Activated CD8-positive, alpha-beta T cell treated with anti-CD3 and anti-CD28 coated beads for 36 hours (primary cell): ENCODE results near the gene POC1B. TPM values are rescaled to one million over a fixed set of nuclear protein-coding genes. Genes with fewer than 3 reads are reported as not detected.
A peak's percentile ranks its signal among the peaks of the same experiment; 100 is the strongest.

Experiments used
- ATAC-seq: fragments of 200-7000 bp; cut with Tn5 transposase; one replicate; pipeline ENCODE4 v1.10.0; 2021; ENCODE audit warnings: mild to moderate bottlenecking, moderate library complexity
- CTCF ChIA-PET: fragments of 350-600 bp; sonication (Branson Sonifier 250); formaldehyde crosslinking; loops from one replicate; lab custom pipeline; 2021; ENCODE audit warnings: antibody characterized with exemption; lab: Charles Lee
- POLR2A ChIA-PET: fragments of 350-600 bp; sonication (Branson Sonifier 250); formaldehyde crosslinking; loops from one replicate; lab custom pipeline; 2021; ENCODE audit warnings: antibody characterized with exemption; lab: Charles Lee
- DNase-seq: peaks from one replicate; pipeline ENCODE4 v3.0.0-alpha.2; 2020
- H3K27ac Mint-ChIP-seq: one replicate; pipeline ENCODE4 v1.8.0; 2021; ENCODE audit warnings: mild to moderate bottlenecking, mixed read lengths
- H3K27me3 Mint-ChIP-seq: one replicate; pipeline ENCODE4 v1.8.0; 2021; ENCODE audit warnings: mixed read lengths
- H3K36me3 Mint-ChIP-seq: one replicate; pipeline ENCODE4 v1.8.0; 2021; ENCODE audit warnings: low read depth, mixed read lengths
- H3K4me1 Mint-ChIP-seq: one replicate; pipeline ENCODE4 v1.8.0; 2021; ENCODE audit warnings: low read depth, mixed read lengths
- H3K4me3 Mint-ChIP-seq: one replicate; pipeline ENCODE4 v1.8.0; 2021; ENCODE audit warnings: mild to moderate bottlenecking, moderate library complexity, mixed read lengths
- H3K9me3 Mint-ChIP-seq: one replicate; pipeline ENCODE4 v1.8.0; 2021; ENCODE audit warnings: mixed read lengths
- CTCF ChIP-seq: fragments of 200-600 bp; IDR thresholded peaks from one replicate; pipeline ENCODE4 v1.8.0; 2022; ENCODE audit warnings: antibody characterized with exemption, mild to moderate bottlenecking
- intact Hi-C: fragments of 100-400 bp; cut with micrococcal nuclease; formaldehyde crosslinking; loops from one replicate; pipeline ENCODE4 v1.10.0; 2022
- total RNA-seq, 2 experiments: library from RNA; stranded (reverse); gene quantifications; one replicate each; pipeline ENCODE4 v1.2.3, GENCODE V29; 2021

POC1B gene
- total RNA-seq, 2 experiments from 2014 or later, result 31.9 to 34.8 TPM

- Mint-ChIP-seq H3K36me3 (peaks cover 40% of the 10 kb centered on the region), H3K27me3 (no peaks in the 10 kb centered on the region), H3K4me1 (peaks cover under 1% of the 10 kb centered on the region), H3K27ac (no peak overlapping the region), H3K9me3 (peaks cover 2% of the 10 kb centered on the region), H3K4me3 (no peak overlapping the region)
- ChIA-PET POLR2A (interaction anchor here (0.7 kb wide), 1 partner anchor 160 kb away, joined by 3 read pairs; no protein-coding TSS in a partner anchor), CTCF (no interaction called here)
- TF ChIP-seq CTCF, result no peak
- intact Hi-C loops, result no loop called here
- DNase-seq (no peak), ATAC-seq (no peak)
Measured at GRCh38 chr12:89436062-89436461, 89.8 kb downstream of the POC1B start.

GRCh38 chr12:89433634-89434033, 92.2 kb downstream of the POC1B start:
- Mint-ChIP-seq H3K4me1 (peaks cover 11% of the 10 kb centered on the region), H3K4me3 (no peak overlapping the region), H3K36me3 (peaks cover 33% of the 10 kb centered on the region), H3K9me3 (peaks cover 2% of the 10 kb centered on the region), H3K27me3 (no peaks in the 10 kb centered on the region), H3K27ac (no peak overlapping the region)
- CTCF ChIA-PET, result no interaction called here
- DNase-seq, result no peak
- no peak for ATAC-seq
- POLR2A ChIA-PET, result no interaction called here
- intact Hi-C loops, result no loop called here
- TF ChIP-seq CTCF, result no peak

GRCh38 chr12:89432396-89432795, 93.5 kb downstream of the POC1B start:
- no peak overlapping the region for H3K27ac Mint-ChIP-seq
- POLR2A ChIA-PET, result interaction anchor here (0.6 kb wide), 1 partner anchor 27 kb away, joined by 3 read pairs; no protein-coding TSS in a partner anchor

GRCh38 chr12:89429528-89429927, 96.3 kb downstream of the POC1B start:
- Mint-ChIP-seq H3K9me3 (no peaks in the 10 kb centered on the region), H3K27me3 (no peaks in the 10 kb centered on the region), H3K36me3 (peaks cover 36% of the 10 kb centered on the region), H3K4me3 (no peak overlapping the region), H3K4me1 (peaks cover 22% of the 10 kb centered on the region), H3K27ac (no peak overlapping the region)
- DNase-seq (no peak), ATAC-seq (no peak)
- CTCF ChIA-PET, result no interaction called here
- TF ChIP-seq CTCF, result no peak
- POLR2A ChIA-PET, result no interaction called here
- intact Hi-C loops, result no loop called here

More at GRCh38 chr12:89432396-89432795, 93.5 kb downstream of the POC1B start:
- TF ChIP-seq CTCF, result no peak
- Mint-ChIP-seq H3K36me3 (peaks cover 31% of the 10 kb centered on the region), H3K4me3 (no peak overlapping the region), H3K4me1 (peaks cover 20% of the 10 kb centered on the region), H3K27me3 (no peaks in the 10 kb centered on the region), H3K9me3 (no peaks in the 10 kb centered on the region)
- CTCF ChIA-PET, result interaction anchor here (1.0 kb wide), 1 partner anchor 9 kb away, joined by 4 read pairs; no protein-coding TSS in a partner anchor
- ATAC-seq, result no peak
- intact Hi-C loops, result no loop called here
- DNase-seq, result no peak

- Mint-ChIP-seq H3K36me3 (peaks cover 31% of the 10 kb centered on the region), H3K9me3 (no peaks in the 10 kb centered on the region), H3K4me3 (no peak overlapping the region), H3K4me1 (peaks cover 22% of the 10 kb centered on the region), H3K27ac (no peak overlapping the region), H3K27me3 (no peaks in the 10 kb centered on the region)
- ChIA-PET POLR2A (interaction anchor here (0.5 kb wide), 1 partner anchor 74 kb away, joined by 3 read pairs; no protein-coding TSS in a partner anchor), CTCF (interaction anchor here (1.0 kb wide), 1 partner anchor 408 kb away, joined by 3 read pairs; no protein-coding TSS in a partner anchor)
- DNase-seq (peak; percentile 3), ATAC-seq (peak; percentile 61)
- intact Hi-C loops, result no loop called here
- no peak for TF ChIP-seq CTCF
Measured at GRCh38 chr12:89427508-89428156, 98.2 kb downstream of the POC1B start.
